Measurements from ENCODE around the gene ZNF384. TPM values are rescaled to one million over a fixed set of nuclear protein-coding genes. Genes with fewer than 3 reads are reported as not detected.

Gene ZNF384
- total RNA-seq, 1 experiment from 2014 or later = 63.8 TPM

DNA sequence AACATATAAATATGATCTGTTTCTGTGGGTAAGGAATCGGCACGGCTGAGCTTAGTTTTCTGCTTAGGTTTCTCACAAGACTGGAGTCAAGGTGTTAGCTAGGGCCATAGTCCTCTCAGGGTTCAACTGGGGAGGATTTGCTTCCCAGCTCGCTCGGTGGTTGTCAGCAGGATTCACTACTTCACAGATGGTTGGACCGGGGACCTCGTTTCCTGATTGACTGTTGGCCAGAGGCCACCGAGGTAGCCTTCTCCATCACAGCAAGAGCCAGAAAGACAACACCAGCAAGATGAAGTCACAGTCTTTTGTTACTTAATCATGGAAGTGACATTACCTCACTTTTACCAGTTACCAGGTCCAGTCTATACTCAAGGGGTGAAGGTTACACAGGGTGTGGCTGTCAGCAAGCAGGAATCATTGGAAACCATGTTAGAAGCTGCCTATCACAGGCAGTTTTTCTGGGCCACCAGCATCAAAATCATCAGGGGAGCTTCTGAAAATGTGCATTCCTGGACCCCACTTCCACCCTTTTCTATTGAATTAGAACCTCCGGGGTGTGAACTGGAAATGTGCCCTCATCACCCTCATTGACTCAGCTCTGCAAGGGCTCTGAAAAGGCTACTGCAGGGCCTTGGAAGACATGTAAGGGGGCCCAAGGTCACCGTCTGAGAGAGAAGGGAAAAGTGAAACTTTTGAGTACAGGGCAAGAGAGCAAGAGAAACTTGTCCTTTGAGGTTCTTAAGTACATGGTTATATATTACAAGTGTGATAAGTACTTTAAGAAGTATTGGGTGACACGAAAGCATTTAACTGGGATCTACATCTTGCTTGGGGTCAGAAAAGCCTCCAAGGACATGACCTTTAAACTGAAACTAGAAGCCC lies 45.6 kb upstream of the ZNF384 start (continued):
- TF ChIP-seq, protein P1, sequence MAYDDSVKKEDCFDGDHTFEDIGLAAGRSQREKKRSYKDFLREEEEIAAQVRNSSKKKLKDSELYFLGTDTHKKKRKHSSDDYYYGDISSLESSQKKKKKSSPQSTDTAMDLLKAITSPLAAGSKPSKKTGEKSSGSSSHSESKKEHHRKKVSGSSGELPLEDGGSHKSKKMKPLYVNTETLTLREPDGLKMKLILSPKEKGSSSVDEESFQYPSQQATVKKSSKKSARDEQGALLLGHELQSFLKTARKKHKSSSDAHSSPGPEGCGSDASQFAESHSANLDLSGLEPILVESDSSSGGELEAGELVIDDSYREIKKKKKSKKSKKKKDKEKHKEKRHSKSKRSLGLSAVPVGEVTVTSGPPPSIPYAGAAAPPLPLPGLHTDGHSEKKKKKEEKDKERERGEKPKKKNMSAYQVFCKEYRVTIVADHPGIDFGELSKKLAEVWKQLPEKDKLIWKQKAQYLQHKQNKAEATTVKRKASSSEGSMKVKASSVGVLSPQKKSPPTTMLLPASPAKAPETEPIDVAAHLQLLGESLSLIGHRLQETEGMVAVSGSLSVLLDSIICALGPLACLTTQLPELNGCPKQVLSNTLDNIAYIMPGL (CRISPR knock-in tag; IDR thresholded peaks at IDR 0.05) = no peak
- TF ChIP-seq TP53 (CRISPR knock-in tag; IDR thresholded peaks at IDR 0.05) = no peak
- TF ChIP-seq, protein P2, sequence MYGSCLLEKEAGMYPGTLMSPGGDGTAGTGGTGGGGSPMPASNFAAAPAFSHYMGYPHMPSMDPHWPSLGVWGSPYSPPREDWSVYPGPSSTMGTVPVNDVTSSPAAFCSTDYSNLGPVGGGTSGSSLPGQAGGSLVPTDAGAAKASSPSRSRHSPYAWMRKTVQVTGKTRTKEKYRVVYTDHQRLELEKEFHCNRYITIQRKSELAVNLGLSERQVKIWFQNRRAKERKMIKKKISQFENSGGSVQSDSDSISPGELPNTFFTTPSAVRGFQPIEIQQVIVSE (CRISPR knock-in tag; IDR thresholded peaks at IDR 0.05; ENCODE audit: borderline replicate concordance) = no peak
- no peak for TF ChIP-seq EMX1 (CRISPR knock-in tag; IDR thresholded peaks at IDR 0.05)

DNA sequence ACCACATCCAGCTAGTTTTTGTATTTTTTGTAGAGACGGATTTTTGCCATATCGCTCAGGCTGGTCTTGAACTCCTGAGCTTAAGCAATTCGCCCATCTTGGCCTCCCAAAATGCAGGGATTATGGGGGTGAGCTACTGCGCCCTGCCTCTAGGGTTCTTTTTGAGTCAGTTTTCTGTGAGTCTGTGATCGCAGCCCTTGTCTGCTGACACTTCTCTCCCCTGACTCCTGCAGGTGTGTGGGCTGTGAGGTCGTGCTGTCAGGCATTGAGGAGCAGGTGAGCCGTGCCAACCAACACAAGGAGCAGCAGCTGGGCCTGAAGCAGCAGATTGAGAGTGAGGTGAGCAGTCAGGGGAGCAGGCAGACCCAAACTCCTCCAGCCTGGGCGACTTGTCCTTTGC lies 41.0 kb upstream of the ZNF384 start:
- DNase-seq (ENCODE audit: low spot score) (no peak), ATAC-seq (no peak)
- CTCF ChIA-PET = interaction anchor here (0.9 kb wide), 1 partner anchor 23 kb away, joined by 3 read pairs; the partner anchor contains the start of gene MLF2
- Mint-ChIP-seq H3K27me3 (ENCODE audit: low read depth) (no peaks in the 10 kb centered on the region), H3K9me3 (no peaks in the 10 kb centered on the region), H3K27ac (no peak overlapping the region), H3K4me1 (no peaks in the 10 kb centered on the region; the same call in 1 of the 2 replicates), H3K4me3 (no peak overlapping the region), H3K36me3 (peaks cover 35% of the 10 kb centered on the region)
- POLR2A ChIA-PET = no interaction called here
- TF ChIP-seq JAZF1 (CRISPR knock-in tag; IDR thresholded peaks at IDR 0.05) (no peak), GRHL2 (CRISPR knock-in tag; IDR thresholded peaks at IDR 0.05; ENCODE audit: insufficient replicate concordance, severe bottlenecking) (no peak), NFYB (CRISPR knock-in tag; conservative IDR thresholded peaks at IDR 0.05; ENCODE audit: low read depth) (no peak), ZNF263 (CRISPR knock-in tag; IDR thresholded peaks at IDR 0.05; ENCODE audit: low read depth) (no peak), IRF2 (CRISPR knock-in tag; IDR thresholded peaks at IDR 0.05; ENCODE audit: borderline replicate concordance, low read depth) (no peak), KAT7 (CRISPR knock-in tag; IDR thresholded peaks at IDR 0.05; ENCODE audit: borderline replicate concordance) (no peak), GTF2I (CRISPR knock-in tag; conservative IDR thresholded peaks at IDR 0.05) (no peak), NFE2L1 (CRISPR knock-in tag; IDR thresholded peaks at IDR 0.05) (no peak), FOXK1 (CRISPR knock-in tag; IDR thresholded peaks at IDR 0.05) (no peak), HMGA2 (CRISPR knock-in tag; IDR thresholded peaks at IDR 0.05) (no peak), JUN (CRISPR knock-in tag; IDR thresholded peaks at IDR 0.05) (no peak), MXD4 (CRISPR knock-in tag; IDR thresholded peaks at IDR 0.05; ENCODE audit: borderline replicate concordance) (no peak), RELA (CRISPR knock-in tag; IDR thresholded peaks at IDR 0.05; ENCODE audit: borderline replicate concordance) (no peak)
- TF ChIP-seq, protein P3, sequence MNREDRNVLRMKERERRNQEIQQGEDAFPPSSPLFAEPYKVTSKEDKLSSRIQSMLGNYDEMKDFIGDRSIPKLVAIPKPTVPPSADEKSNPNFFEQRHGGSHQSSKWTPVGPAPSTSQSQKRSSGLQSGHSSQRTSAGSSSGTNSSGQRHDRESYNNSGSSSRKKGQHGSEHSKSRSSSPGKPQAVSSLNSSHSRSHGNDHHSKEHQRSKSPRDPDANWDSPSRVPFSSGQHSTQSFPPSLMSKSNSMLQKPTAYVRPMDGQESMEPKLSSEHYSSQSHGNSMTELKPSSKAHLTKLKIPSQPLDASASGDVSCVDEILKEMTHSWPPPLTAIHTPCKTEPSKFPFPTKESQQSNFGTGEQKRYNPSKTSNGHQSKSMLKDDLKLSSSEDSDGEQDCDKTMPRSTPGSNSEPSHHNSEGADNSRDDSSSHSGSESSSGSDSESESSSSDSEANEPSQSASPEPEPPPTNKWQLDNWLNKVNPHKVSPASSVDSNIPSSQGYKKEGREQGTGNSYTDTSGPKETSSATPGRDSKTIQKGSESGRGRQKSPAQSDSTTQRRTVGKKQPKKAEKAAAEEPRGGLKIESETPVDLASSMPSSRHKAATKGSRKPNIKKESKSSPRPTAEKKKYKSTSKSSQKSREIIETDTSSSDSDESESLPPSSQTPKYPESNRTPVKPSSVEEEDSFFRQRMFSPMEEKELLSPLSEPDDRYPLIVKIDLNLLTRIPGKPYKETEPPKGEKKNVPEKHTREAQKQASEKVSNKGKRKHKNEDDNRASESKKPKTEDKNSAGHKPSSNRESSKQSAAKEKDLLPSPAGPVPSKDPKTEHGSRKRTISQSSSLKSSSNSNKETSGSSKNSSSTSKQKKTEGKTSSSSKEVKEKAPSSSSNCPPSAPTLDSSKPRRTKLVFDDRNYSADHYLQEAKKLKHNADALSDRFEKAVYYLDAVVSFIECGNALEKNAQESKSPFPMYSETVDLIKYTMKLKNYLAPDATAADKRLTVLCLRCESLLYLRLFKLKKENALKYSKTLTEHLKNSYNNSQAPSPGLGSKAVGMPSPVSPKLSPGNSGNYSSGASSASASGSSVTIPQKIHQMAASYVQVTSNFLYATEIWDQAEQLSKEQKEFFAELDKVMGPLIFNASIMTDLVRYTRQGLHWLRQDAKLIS (CRISPR knock-in tag; IDR thresholded peaks at IDR 0.05; ENCODE audit: borderline replicate concordance) = no peak
- TF ChIP-seq, protein P4, sequence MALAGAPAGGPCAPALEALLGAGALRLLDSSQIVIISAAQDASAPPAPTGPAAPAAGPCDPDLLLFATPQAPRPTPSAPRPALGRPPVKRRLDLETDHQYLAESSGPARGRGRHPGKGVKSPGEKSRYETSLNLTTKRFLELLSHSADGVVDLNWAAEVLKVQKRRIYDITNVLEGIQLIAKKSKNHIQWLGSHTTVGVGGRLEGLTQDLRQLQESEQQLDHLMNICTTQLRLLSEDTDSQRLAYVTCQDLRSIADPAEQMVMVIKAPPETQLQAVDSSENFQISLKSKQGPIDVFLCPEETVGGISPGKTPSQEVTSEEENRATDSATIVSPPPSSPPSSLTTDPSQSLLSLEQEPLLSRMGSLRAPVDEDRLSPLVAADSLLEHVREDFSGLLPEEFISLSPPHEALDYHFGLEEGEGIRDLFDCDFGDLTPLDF (CRISPR knock-in tag; IDR thresholded peaks at IDR 0.05) = no peak
- TF ChIP-seq, protein P5, sequence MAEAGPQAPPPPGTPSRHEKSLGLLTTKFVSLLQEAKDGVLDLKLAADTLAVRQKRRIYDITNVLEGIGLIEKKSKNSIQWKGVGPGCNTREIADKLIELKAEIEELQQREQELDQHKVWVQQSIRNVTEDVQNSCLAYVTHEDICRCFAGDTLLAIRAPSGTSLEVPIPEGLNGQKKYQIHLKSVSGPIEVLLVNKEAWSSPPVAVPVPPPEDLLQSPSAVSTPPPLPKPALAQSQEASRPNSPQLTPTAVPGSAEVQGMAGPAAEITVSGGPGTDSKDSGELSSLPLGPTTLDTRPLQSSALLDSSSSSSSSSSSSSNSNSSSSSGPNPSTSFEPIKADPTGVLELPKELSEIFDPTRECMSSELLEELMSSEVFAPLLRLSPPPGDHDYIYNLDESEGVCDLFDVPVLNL (CRISPR knock-in tag; IDR thresholded peaks at IDR 0.05; ENCODE audit: borderline replicate concordance, low read depth) = no peak
- TF ChIP-seq, protein P6, sequence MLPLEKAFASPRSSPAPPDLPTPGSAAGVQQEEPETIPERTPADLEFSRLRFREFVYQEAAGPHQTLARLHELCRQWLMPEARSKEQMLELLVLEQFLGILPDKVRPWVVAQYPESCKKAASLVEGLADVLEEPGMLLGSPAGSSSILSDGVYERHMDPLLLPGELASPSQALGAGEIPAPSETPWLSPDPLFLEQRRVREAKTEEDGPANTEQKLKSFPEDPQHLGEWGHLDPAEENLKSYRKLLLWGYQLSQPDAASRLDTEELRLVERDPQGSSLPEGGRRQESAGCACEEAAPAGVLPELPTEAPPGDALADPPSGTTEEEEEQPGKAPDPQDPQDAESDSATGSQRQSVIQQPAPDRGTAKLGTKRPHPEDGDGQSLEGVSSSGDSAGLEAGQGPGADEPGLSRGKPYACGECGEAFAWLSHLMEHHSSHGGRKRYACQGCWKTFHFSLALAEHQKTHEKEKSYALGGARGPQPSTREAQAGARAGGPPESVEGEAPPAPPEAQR (CRISPR knock-in tag; IDR thresholded peaks at IDR 0.05) = no peak
- TF ChIP-seq, protein P7, sequence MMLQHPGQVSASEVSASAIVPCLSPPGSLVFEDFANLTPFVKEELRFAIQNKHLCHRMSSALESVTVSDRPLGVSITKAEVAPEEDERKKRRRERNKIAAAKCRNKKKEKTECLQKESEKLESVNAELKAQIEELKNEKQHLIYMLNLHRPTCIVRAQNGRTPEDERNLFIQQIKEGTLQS (CRISPR knock-in tag; conservative IDR thresholded peaks at IDR 0.05) = no peak
- TF ChIP-seq, protein P8, sequence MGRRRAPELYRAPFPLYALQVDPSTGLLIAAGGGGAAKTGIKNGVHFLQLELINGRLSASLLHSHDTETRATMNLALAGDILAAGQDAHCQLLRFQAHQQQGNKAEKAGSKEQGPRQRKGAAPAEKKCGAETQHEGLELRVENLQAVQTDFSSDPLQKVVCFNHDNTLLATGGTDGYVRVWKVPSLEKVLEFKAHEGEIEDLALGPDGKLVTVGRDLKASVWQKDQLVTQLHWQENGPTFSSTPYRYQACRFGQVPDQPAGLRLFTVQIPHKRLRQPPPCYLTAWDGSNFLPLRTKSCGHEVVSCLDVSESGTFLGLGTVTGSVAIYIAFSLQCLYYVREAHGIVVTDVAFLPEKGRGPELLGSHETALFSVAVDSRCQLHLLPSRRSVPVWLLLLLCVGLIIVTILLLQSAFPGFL (CRISPR knock-in tag; IDR thresholded peaks at IDR 0.05; ENCODE audit: borderline replicate concordance) = no peak
